Fibroblast of lung (primary cell): ENCODE results near the gene SAFB. TPM values are rescaled to one million over a fixed set of nuclear protein-coding genes. Genes with fewer than 3 reads are reported as not detected.

Experiments used
- DNase-seq, 2 donors: peaks; one replicate each; pipeline versions ENCODE4 v3.0.0 to v3.0.0-alpha.2; 2010; ENCODE audit warnings: low read depth in 2 of 2
- H2AFZ ChIP-seq: 2 replicates; pipeline ENCODE4 v1.5.1; 2012; ENCODE audit warnings: low read length, control low read depth, inconsistent platforms
- H3K27ac ChIP-seq: 2 replicates; pipeline ENCODE4 v1.5.1; 2011; ENCODE audit warnings: low read length, control low read depth; ENCODE audit not compliant: insufficient read depth
- H3K27me3 ChIP-seq: 2 replicates; pipeline ENCODE4 v1.5.1; 2011; ENCODE audit warnings: mild to moderate bottlenecking, low read length; ENCODE audit not compliant: control insufficient read depth, insufficient read depth
- H3K36me3 ChIP-seq: 2 replicates; pipeline ENCODE4 v1.5.1; 2011; ENCODE audit warnings: low read length; ENCODE audit not compliant: control insufficient read depth, insufficient read depth
- H3K4me1 ChIP-seq: 2 replicates; pipeline ENCODE4 v1.5.1; 2011; ENCODE audit warnings: low read length; ENCODE audit not compliant: control insufficient read depth, insufficient read depth; ENCODE audit errors: extremely low read depth
- H3K4me2 ChIP-seq: 2 replicates; pipeline ENCODE4 v1.5.1; 2011; ENCODE audit warnings: low read length, control low read depth; ENCODE audit not compliant: insufficient read depth; ENCODE audit errors: extremely low read depth
- H3K4me3 ChIP-seq, 4 experiments: fragments of 200-600 bp in 1 of 4; sonication (generic) in 1 of 4; replicated peaks in 1 of 4; 2 replicates each; pipeline ENCODE4 v1.5.1; 2011 to 2016; ENCODE audit warnings: low read length in 4 of 4, low read depth in 3 of 4, mild to moderate bottlenecking in 3 of 4, control low read depth in 2 of 4, inconsistent platforms in 1 of 4, mixed read lengths in 1 of 4; ENCODE audit not compliant: insufficient read depth in 1 of 4; ENCODE audit errors: control extremely low read depth in 1 of 4
- H3K79me2 ChIP-seq: 2 replicates; pipeline ENCODE4 v1.5.1; 2012; ENCODE audit warnings: mild to moderate bottlenecking, low read length, inconsistent platforms; ENCODE audit not compliant: control insufficient read depth, insufficient read depth
- H3K9ac ChIP-seq: 2 replicates; pipeline ENCODE4 v1.5.1; 2011; ENCODE audit warnings: mild to moderate bottlenecking, low read length, control low read depth; ENCODE audit not compliant: insufficient read depth
- H3K9me3 ChIP-seq: 2 replicates; pipeline ENCODE4 v1.5.1; 2012; ENCODE audit warnings: low read depth, low read length; ENCODE audit not compliant: control insufficient read depth, insufficient read depth
- H4K20me1 ChIP-seq: 2 replicates; pipeline ENCODE4 v1.5.1; 2011; ENCODE audit warnings: low read length; ENCODE audit not compliant: control insufficient read depth, insufficient read depth; ENCODE audit errors: extremely low read depth
- EZH2 ChIP-seq: IDR thresholded peaks from 2 replicates; pipeline ENCODE4 v1.5.1; 2012; ENCODE audit warnings: low read length, control low read depth, mild to moderate bottlenecking; ENCODE audit errors: missing control alignments
- polyA plus RNA-seq, 2 donors: library from polyadenylated mRNA; depleted of rRNA in 1 of 2; stranded (reverse) in 1 of 2; unstranded in 1 of 2; fragments of >200 nt; gene quantifications; 2 replicates each; pipeline ENCODE4 v1.2.1, GENCODE V29; 2011 to 2012; ENCODE audit warnings: missing spikeins in 1 of 2
- total RNA-seq: library from RNA; depleted of rRNA; stranded (reverse); fragments of >200 nt; gene quantifications from 2 replicates; pipeline ENCODE4 v1.2.1, GENCODE V29; 2014
- TF ChIP-seq, protein P1 (sequence below), 2 donors: IDR thresholded peaks in 1 of 2; conservative IDR thresholded peaks in 1 of 2; 1 replicate in 1 of 2; 2 replicates in 1 of 2; pipeline ENCODE4 v1.5.1; 2011 to 2012; ENCODE audit warnings: low read length in 2 of 2, control low read depth in 1 of 2, inconsistent platforms in 1 of 2, low read depth in 1 of 2, mild to moderate bottlenecking in 1 of 2

SAFB gene
- total and polyA plus RNA-seq, 2 donors (not counting 1 experiment from before 2014, with no cell fraction given) = 28.0 to 51.0 TPM

DNA sequence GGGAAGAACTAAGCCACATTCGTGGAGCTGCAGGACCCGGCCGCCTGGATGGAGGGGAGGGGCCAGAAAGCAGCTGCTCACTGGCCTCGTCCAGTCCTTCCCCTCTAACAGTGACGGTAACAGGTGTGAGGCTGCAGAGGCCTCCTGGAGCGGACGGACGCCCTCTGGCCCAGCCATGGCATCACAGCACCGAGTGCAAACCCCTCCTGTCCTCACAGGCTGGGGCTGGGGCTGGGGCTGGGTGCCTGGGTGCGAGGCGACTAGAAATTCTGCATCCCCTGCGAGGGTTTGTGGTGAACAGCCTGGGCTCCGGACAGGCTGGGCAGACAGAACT lies 53.9 kb downstream of the SAFB start:
- no peaks in the 10 kb centered on the region for H4K20me1 ChIP-seq
- no peaks in the 10 kb centered on the region for H3K27me3 ChIP-seq
- no peak overlapping the region for H3K9ac ChIP-seq
- no peak for DNase-seq
- no peak overlapping the region for H3K4me3 ChIP-seq
- H3K79me2 ChIP-seq = peaks cover 10% of the 10 kb centered on the region
- TF ChIP-seq EZH2 = no peak
- TF ChIP-seq, protein P1, sequence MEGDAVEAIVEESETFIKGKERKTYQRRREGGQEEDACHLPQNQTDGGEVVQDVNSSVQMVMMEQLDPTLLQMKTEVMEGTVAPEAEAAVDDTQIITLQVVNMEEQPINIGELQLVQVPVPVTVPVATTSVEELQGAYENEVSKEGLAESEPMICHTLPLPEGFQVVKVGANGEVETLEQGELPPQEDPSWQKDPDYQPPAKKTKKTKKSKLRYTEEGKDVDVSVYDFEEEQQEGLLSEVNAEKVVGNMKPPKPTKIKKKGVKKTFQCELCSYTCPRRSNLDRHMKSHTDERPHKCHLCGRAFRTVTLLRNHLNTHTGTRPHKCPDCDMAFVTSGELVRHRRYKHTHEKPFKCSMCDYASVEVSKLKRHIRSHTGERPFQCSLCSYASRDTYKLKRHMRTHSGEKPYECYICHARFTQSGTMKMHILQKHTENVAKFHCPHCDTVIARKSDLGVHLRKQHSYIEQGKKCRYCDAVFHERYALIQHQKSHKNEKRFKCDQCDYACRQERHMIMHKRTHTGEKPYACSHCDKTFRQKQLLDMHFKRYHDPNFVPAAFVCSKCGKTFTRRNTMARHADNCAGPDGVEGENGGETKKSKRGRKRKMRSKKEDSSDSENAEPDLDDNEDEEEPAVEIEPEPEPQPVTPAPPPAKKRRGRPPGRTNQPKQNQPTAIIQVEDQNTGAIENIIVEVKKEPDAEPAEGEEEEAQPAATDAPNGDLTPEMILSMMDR (conservative IDR thresholded peaks at IDR 0.05 in 1 of 2, IDR thresholded peaks at IDR 0.05 in 1 of 2; ENCODE audit: low read depth in 1 of 2, low read length in 2 of 2) = no peak
- no peak overlapping the region for H3K27ac ChIP-seq
- H2AFZ ChIP-seq = no peak overlapping the region
- H3K36me3 ChIP-seq = peaks cover 4% of the 10 kb centered on the region
- H3K9me3 ChIP-seq = no peaks in the 10 kb centered on the region
- H3K4me2 ChIP-seq = no peak overlapping the region
- peaks cover 4% of the 10 kb centered on the region for H3K4me1 ChIP-seq

DNA sequence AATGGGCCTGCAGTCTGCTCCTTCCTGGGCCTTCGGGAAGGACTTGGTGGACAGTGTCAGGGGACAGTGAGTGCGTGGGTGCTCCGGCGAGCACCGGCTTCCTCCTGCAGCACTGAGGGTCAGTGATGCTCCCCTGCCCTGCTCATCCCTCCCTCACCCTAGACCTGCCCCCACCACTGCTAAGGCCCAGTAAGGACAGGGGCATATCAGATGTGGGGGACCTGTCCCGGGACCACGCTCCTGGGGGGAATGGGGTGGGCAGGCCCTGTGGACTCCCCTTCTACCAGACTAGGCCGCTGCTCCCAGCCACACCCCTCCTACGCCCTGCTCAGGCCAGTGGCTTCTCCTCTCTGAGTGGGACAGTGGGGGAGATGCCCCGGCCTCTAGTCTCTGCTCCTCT lies 54.3 kb downstream of the SAFB start:
- Histone ChIP-seq H2AFZ (no peak overlapping the region), H3K27ac (no peak overlapping the region), H3K36me3 (peaks cover 1% of the 10 kb centered on the region), H3K4me1 (peaks cover 4% of the 10 kb centered on the region), H3K9me3 (no peaks in the 10 kb centered on the region), H3K9ac (no peak overlapping the region), H4K20me1 (no peaks in the 10 kb centered on the region), H3K79me2 (peaks cover 10% of the 10 kb centered on the region), H3K4me3 (no peak overlapping the region), H3K27me3 (peaks cover 3% of the 10 kb centered on the region), H3K4me2 (no peak overlapping the region)
- TF ChIP-seq, protein P1 (conservative IDR thresholded peaks at IDR 0.05 in 1 of 2, IDR thresholded peaks at IDR 0.05 in 1 of 2; ENCODE audit: low read depth in 1 of 2, low read length in 2 of 2) = no peak
- no peak for TF ChIP-seq EZH2
- DNase-seq = no peak

DNA sequence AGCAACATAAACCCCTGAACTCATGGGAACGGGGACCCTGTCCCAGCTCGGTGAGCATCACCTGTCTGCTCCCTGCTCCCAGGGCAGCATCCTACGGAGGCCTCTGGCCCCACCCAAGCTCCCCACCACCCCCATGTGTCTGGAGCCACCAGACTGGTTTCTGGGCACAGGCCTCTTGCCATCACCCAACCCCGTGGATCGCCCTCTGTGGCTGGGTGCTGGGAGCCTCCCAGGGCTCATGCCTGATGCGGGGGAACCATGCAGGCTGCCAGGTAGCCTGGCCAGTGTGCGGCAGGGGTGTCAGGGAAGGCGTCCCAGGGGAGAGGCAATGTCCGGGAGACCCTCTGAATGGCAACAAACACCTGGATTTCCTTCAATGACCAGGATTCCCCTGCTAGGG lies 54.7 kb downstream of the SAFB start:
- Histone ChIP-seq H3K9me3 (no peaks in the 10 kb centered on the region), H3K4me2 (no peak overlapping the region), H4K20me1 (no peaks in the 10 kb centered on the region), H2AFZ (no peak overlapping the region), H3K36me3 (peaks cover 1% of the 10 kb centered on the region), H3K27me3 (peaks cover 3% of the 10 kb centered on the region), H3K4me1 (peaks cover 4% of the 10 kb centered on the region), H3K9ac (no peak overlapping the region), H3K79me2 (peaks cover 10% of the 10 kb centered on the region), H3K27ac (no peak overlapping the region), H3K4me3 (no peak overlapping the region)
- no peak for TF ChIP-seq EZH2
- TF ChIP-seq, protein P1 (conservative IDR thresholded peaks at IDR 0.05 in 1 of 2, IDR thresholded peaks at IDR 0.05 in 1 of 2; ENCODE audit: low read depth in 1 of 2, low read length in 2 of 2) = no peak
- no peak for DNase-seq
